Measurements from ENCODE around the gene PPARG. TPM values are rescaled to one million over a fixed set of nuclear protein-coding genes. Genes with fewer than 3 reads are reported as not detected.

PPARG gene
- total RNA-seq, 5 donors from 2014 or later (not counting 1 experiment from before 2014, with no cell fraction given), result 0.35 to 0.69 (median 0.63) TPM; not detected in 2

DNA sequence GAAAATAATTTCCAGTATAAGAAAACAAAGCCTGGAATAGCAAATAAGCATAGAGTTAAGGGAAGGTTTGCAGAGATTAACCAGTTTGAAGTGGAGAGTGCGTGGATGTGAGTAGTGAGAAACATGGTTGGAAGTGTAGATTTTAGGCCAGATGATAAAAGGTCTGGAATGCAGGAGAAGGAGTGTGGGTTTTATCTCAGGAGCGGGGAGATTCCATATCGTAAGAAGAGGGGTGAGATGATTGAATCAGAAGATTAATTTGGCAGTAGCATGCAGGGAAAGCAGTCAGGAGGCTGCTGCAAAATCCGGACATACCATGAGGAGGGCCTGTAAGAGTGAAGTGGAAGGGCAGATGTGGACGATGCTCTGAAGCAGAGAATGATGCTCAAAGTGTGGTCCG is 13.7 kb downstream of the PPARG start:
- no peak overlapping the region for H3K4me3 Mint-ChIP-seq
- Histone ChIP-seq H3K27me3 (replicated peaks in 1 of 2; ENCODE audit: control insufficient read depth in 2 of 2, extremely low read depth in 1 of 2, insufficient read depth in 2 of 2, low read length in 1 of 2) (no peaks in the 10 kb centered on the region), H3K4me3 (ENCODE audit: control insufficient read depth in 1 of 2, extremely low read depth in 1 of 2, low read length in 1 of 2) (no peak overlapping the region), H3K9me3 (no peaks in the 10 kb centered on the region), H3K36me3 (ENCODE audit: control insufficient read depth in 2 of 2, extremely low read depth in 1 of 2, insufficient read depth in 1 of 2, low read length in 1 of 2) (no peaks in the 10 kb centered on the region), H3K4me1 (ENCODE audit: control insufficient read depth in 1 of 2, extremely low read depth in 1 of 2, insufficient read depth in 2 of 2, low read length in 2 of 2) (no peaks in the 10 kb centered on the region), H3K27ac (ENCODE audit: low read length) (no peak overlapping the region)
- CTCF ChIA-PET, result no interaction called here
- H3K36me3 Mint-ChIP-seq, result no peaks in the 10 kb centered on the region
- H3K27ac Mint-ChIP-seq, result no peak overlapping the region
- H3K4me1 Mint-ChIP-seq, result no peaks in the 10 kb centered on the region
- no peak for DNase-seq
- POLR2A ChIA-PET, result no interaction called here
- H3K27me3 Mint-ChIP-seq, result peaks cover 8 to 17% of the 10 kb centered on the region in 2 donors
- no peaks in the 10 kb centered on the region for H3K9me3 Mint-ChIP-seq
- ATAC-seq (replicated peaks in 1 of 4), result no peak
- WGBS (ENCODE audit: insufficient coverage), result 98% methylated on average over 4 of the region's 6 CpGs

DNA sequence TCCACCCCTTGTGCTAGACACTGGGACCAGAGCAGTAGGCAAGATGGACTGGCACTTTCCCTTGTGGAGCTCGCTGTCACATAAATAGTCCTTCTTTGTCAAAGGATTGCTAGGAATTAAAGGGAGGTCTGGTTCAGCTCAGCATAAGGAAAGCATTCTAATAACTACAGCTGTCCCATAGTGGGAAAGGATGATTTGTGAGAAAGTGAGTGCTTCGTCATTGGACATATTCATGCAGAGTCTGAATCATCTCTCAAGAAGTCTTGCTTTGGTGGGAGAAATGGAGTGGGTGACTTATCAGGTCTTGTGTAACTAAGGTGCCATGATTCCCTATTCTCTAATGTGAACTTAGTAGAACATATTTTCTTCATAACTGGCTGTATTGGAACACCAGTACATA is 14.7 kb downstream of the PPARG start:
- H3K36me3 Mint-ChIP-seq, result no peaks in the 10 kb centered on the region
- peaks cover 8 to 20% of the 10 kb centered on the region in 2 donors for H3K27me3 Mint-ChIP-seq
- Histone ChIP-seq H3K4me3 (ENCODE audit: control insufficient read depth in 1 of 2, extremely low read depth in 1 of 2, low read length in 1 of 2) (no peak overlapping the region), H3K27me3 (replicated peaks in 1 of 2; ENCODE audit: control insufficient read depth in 2 of 2, extremely low read depth in 1 of 2, insufficient read depth in 2 of 2, low read length in 1 of 2) (no peaks in the 10 kb centered on the region), H3K36me3 (ENCODE audit: control insufficient read depth in 2 of 2, extremely low read depth in 1 of 2, insufficient read depth in 1 of 2, low read length in 1 of 2) (no peaks in the 10 kb centered on the region), H3K9me3 (no peaks in the 10 kb centered on the region), H3K27ac (ENCODE audit: low read length) (no peak overlapping the region), H3K4me1 (ENCODE audit: control insufficient read depth in 1 of 2, extremely low read depth in 1 of 2, insufficient read depth in 2 of 2, low read length in 2 of 2) (no peaks in the 10 kb centered on the region)
- no peak overlapping the region for H3K27ac Mint-ChIP-seq
- CTCF ChIA-PET, result no interaction called here
- POLR2A ChIA-PET, result no interaction called here
- ATAC-seq (replicated peaks in 1 of 4), result no peak
- no peaks in the 10 kb centered on the region for H3K9me3 Mint-ChIP-seq
- no peak overlapping the region for H3K4me3 Mint-ChIP-seq
- no peaks in the 10 kb centered on the region for H3K4me1 Mint-ChIP-seq
- DNase-seq, result no peak
- no CpG with 5 or more reads among the region's 2 CpGs for WGBS (ENCODE audit: insufficient coverage)

DNA sequence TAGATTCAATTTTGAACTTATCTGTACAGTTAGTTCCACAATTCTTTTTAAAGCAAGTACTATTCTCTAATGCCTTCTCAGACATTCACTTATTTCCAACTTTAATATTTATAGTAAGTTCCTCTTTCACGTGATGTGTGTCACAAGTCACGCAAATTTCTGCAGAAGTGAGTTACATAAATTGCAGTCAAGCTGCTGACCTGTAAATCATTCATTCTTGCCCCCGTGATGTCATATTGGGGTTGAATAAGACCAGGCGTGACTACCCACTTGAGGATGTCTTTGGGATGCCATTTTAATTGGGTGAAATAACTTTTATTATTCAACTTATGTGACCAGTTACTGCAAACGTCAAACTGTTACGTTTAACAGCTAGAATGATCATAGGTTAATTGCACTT is 15.1 kb downstream of the PPARG start:
- Mint-ChIP-seq H3K4me3 (no peak overlapping the region), H3K27me3 (peaks cover 8 to 20% of the 10 kb centered on the region in 2 donors), H3K27ac (no peak overlapping the region), H3K4me1 (no peaks in the 10 kb centered on the region), H3K36me3 (no peaks in the 10 kb centered on the region), H3K9me3 (no peaks in the 10 kb centered on the region)
- no CpG with 5 or more reads among the region's 6 CpGs for WGBS (ENCODE audit: insufficient coverage)
- Histone ChIP-seq H3K27ac (ENCODE audit: low read length) (no peak overlapping the region), H3K4me1 (ENCODE audit: control insufficient read depth in 1 of 2, extremely low read depth in 1 of 2, insufficient read depth in 2 of 2, low read length in 2 of 2) (no peaks in the 10 kb centered on the region), H3K27me3 (replicated peaks in 1 of 2; ENCODE audit: control insufficient read depth in 2 of 2, extremely low read depth in 1 of 2, insufficient read depth in 2 of 2, low read length in 1 of 2) (no peaks in the 10 kb centered on the region), H3K9me3 (no peaks in the 10 kb centered on the region), H3K4me3 (ENCODE audit: control insufficient read depth in 1 of 2, extremely low read depth in 1 of 2, low read length in 1 of 2) (no peak overlapping the region), H3K36me3 (ENCODE audit: control insufficient read depth in 2 of 2, extremely low read depth in 1 of 2, insufficient read depth in 1 of 2, low read length in 1 of 2) (no peaks in the 10 kb centered on the region)
- DNase-seq (no peak), ATAC-seq (replicated peaks in 1 of 4) (no peak)
- ChIA-PET POLR2A (no interaction called here), CTCF (no interaction called here)

DNA sequence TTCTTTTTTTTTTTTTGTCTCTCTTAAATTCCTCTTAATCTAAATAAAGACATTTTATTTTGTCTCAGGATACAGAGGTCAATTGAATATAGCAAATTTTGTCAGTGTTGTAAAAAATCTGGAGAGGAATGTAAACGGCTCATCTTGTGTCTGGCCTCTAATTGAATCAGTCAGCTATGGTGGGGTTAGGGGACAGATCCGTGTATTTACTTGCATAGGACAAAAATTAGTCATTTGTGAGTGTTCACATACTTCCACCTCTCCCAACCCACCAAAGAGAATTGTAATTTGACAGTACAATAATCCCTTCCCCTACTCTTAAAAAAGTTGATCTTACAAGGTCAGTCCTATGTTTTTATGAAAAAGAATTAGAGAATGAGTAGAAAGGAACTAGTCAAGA is 18.3 kb downstream of the PPARG start:
- ChIA-PET CTCF (no interaction called here), POLR2A (no interaction called here)
- WGBS (ENCODE audit: insufficient coverage), result no CpG with 5 or more reads among the region's 2 CpGs
- DNase-seq (no peak), ATAC-seq (replicated peaks in 1 of 4) (no peak)
- Mint-ChIP-seq H3K4me3 (no peak overlapping the region), H3K36me3 (no peaks in the 10 kb centered on the region), H3K27ac (no peak overlapping the region), H3K27me3 (peaks cover 4 to 16% of the 10 kb centered on the region in 2 donors), H3K9me3 (no peaks in the 10 kb centered on the region), H3K4me1 (no peaks in the 10 kb centered on the region)
- Histone ChIP-seq H3K36me3 (ENCODE audit: control insufficient read depth in 2 of 2, extremely low read depth in 1 of 2, insufficient read depth in 1 of 2, low read length in 1 of 2) (no peaks in the 10 kb centered on the region), H3K4me3 (ENCODE audit: control insufficient read depth in 1 of 2, extremely low read depth in 1 of 2, low read length in 1 of 2) (no peak overlapping the region), H3K4me1 (ENCODE audit: control insufficient read depth in 1 of 2, extremely low read depth in 1 of 2, insufficient read depth in 2 of 2, low read length in 2 of 2) (no peaks in the 10 kb centered on the region), H3K9me3 (no peaks in the 10 kb centered on the region), H3K27ac (ENCODE audit: low read length) (no peak overlapping the region), H3K27me3 (replicated peaks in 1 of 2; ENCODE audit: control insufficient read depth in 2 of 2, extremely low read depth in 1 of 2, insufficient read depth in 2 of 2, low read length in 1 of 2) (no peaks in the 10 kb centered on the region)

DNA sequence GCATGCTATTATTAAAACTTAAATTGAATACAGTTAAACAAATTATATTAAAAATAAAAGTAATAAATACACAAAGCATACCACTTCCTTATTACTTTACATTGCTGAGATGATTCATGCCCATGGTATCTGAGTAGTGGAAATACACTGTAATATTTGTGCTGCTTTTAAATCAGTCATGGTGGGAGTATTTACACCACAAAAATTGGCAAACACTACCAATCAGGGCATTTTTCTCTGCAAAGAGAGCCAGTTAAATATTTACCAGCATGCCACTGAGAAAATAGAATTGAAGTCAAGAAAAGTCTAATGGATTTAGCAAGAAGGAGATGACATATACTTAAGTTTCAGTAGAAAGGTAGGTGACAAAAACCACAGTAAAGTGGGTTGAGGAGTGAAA is 19.6 kb downstream of the PPARG start:
- H3K9me3 Mint-ChIP-seq, result no peaks in the 10 kb centered on the region
- peaks cover 0 to 17% of the 10 kb centered on the region in 2 donors for H3K27me3 Mint-ChIP-seq
- ATAC-seq (replicated peaks in 1 of 4), result no peak

DNA sequence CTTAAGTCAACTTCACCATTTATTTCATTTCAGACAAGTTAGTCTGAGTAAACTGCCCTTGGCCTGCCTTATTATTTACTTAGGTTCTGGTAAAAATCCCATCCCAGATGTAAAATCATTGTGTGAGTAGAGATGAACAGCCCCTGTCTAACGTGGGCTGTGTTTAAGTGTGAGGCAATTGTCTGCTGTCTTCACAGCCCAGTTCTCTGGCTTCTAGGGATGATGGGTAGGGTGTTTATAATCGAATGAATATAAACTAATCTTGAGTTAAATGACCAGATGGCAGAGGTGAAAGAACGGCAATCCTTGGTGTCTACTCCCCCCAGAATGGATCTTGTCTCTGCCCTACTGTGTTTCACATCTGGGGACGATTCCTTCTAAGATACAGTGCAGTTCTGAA is 20.8 kb downstream of the PPARG start:
- no peaks in the 10 kb centered on the region for H3K36me3 Mint-ChIP-seq
- Histone ChIP-seq H3K27me3 (replicated peaks in 1 of 2; ENCODE audit: control insufficient read depth in 2 of 2, extremely low read depth in 1 of 2, insufficient read depth in 2 of 2, low read length in 1 of 2) (no peaks in the 10 kb centered on the region), H3K36me3 (ENCODE audit: control insufficient read depth in 2 of 2, extremely low read depth in 1 of 2, insufficient read depth in 1 of 2, low read length in 1 of 2) (no peaks in the 10 kb centered on the region), H3K4me3 (ENCODE audit: control insufficient read depth in 1 of 2, extremely low read depth in 1 of 2, low read length in 1 of 2) (no peak overlapping the region), H3K27ac (ENCODE audit: low read length) (no peak overlapping the region), H3K4me1 (ENCODE audit: control insufficient read depth in 1 of 2, extremely low read depth in 1 of 2, insufficient read depth in 2 of 2, low read length in 2 of 2) (no peaks in the 10 kb centered on the region), H3K9me3 (no peaks in the 10 kb centered on the region)
- ChIA-PET POLR2A (no interaction called here), CTCF (no interaction called here)
- no peak for ATAC-seq (replicated peaks in 1 of 4)
- H3K4me3 Mint-ChIP-seq, result no peak overlapping the region
- no peak for DNase-seq
- no CpG with 5 or more reads among the region's 4 CpGs for WGBS (ENCODE audit: insufficient coverage)
- H3K27me3 Mint-ChIP-seq, result peaks cover 4 to 14% of the 10 kb centered on the region in 2 donors
- H3K27ac Mint-ChIP-seq, result no peak overlapping the region
- H3K9me3 Mint-ChIP-seq, result no peaks in the 10 kb centered on the region
- H3K4me1 Mint-ChIP-seq, result no peaks in the 10 kb centered on the region

More for the DNA sequence above, 19.6 kb downstream of the PPARG start:
- no peak overlapping the region for H3K27ac ChIP-seq (ENCODE audit: low read length)
- H3K36me3 Mint-ChIP-seq, result no peaks in the 10 kb centered on the region
- CTCF ChIA-PET, result no interaction called here
- H3K4me1 ChIP-seq (ENCODE audit: control insufficient read depth in 1 of 2, extremely low read depth in 1 of 2, insufficient read depth in 2 of 2, low read length in 2 of 2), result no peaks in the 10 kb centered on the region
- no peaks in the 10 kb centered on the region for H3K36me3 ChIP-seq (ENCODE audit: control insufficient read depth in 2 of 2, extremely low read depth in 1 of 2, insufficient read depth in 1 of 2, low read length in 1 of 2)
- H3K27me3 ChIP-seq (replicated peaks in 1 of 2; ENCODE audit: control insufficient read depth in 2 of 2, extremely low read depth in 1 of 2, insufficient read depth in 2 of 2, low read length in 1 of 2), result no peaks in the 10 kb centered on the region
- H3K4me1 Mint-ChIP-seq, result no peaks in the 10 kb centered on the region
- no peak for DNase-seq
- no peaks in the 10 kb centered on the region for H3K9me3 ChIP-seq
- no peak overlapping the region for H3K27ac Mint-ChIP-seq
- H3K4me3 ChIP-seq (ENCODE audit: control insufficient read depth in 1 of 2, extremely low read depth in 1 of 2, low read length in 1 of 2), result no peak overlapping the region
- POLR2A ChIA-PET, result no interaction called here
- no peak overlapping the region for H3K4me3 Mint-ChIP-seq

DNA sequence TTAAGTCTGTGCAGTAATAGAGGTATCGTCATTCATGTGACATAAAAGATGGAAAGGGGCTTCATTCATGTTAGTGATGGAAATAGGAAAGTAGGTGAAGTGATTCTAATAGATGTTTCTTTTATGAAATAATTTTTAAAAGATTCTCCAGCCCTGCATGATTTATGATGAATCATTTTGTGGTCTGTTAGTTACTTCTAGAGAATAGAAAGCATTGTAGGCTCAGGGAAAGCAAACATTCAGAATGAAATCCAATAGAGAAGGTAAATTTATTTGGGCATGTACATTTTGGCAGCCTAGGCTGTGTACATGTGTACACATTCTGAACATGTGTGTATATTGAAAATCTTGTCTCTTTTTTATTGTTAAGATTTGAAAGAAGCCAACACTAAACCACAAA is 23.1 kb downstream of the PPARG start:
- ChIA-PET POLR2A (no interaction called here), CTCF (no interaction called here)
- Histone ChIP-seq H3K9me3 (no peaks in the 10 kb centered on the region), H3K27me3 (replicated peaks in 1 of 2; ENCODE audit: control insufficient read depth in 2 of 2, extremely low read depth in 1 of 2, insufficient read depth in 2 of 2, low read length in 1 of 2) (no peaks in the 10 kb centered on the region), H3K4me1 (ENCODE audit: control insufficient read depth in 1 of 2, extremely low read depth in 1 of 2, insufficient read depth in 2 of 2, low read length in 2 of 2) (no peaks in the 10 kb centered on the region), H3K36me3 (ENCODE audit: control insufficient read depth in 2 of 2, extremely low read depth in 1 of 2, insufficient read depth in 1 of 2, low read length in 1 of 2) (no peaks in the 10 kb centered on the region), H3K4me3 (ENCODE audit: control insufficient read depth in 1 of 2, extremely low read depth in 1 of 2, low read length in 1 of 2) (no peak overlapping the region), H3K27ac (ENCODE audit: low read length) (no peak overlapping the region)
- Mint-ChIP-seq H3K4me3 (no peak overlapping the region), H3K36me3 (no peaks in the 10 kb centered on the region), H3K27ac (no peak overlapping the region), H3K9me3 (no peaks in the 10 kb centered on the region), H3K4me1 (no peaks in the 10 kb centered on the region), H3K27me3 (peaks cover 5 to 12% of the 10 kb centered on the region in 2 donors)
- ATAC-seq (replicated peaks in 1 of 4) (no peak), DNase-seq (no peak)
- WGBS (ENCODE audit: insufficient coverage), result no CpG with 5 or more reads among the region's 1 CpG

All from T-cell (primary cell).